GM21576 (cell line): Measurements from ENCODE around the gene ORC3.
A peak's percentile ranks its signal among the peaks of the same experiment; 100 is the strongest.
"Not testable (repeated sequence)": the region's sequence is repeated elsewhere in the genome, so short reads cannot be mapped to it uniquely, and the experiment has no call there.

Experiments
- ATAC-seq: cut with Tn5 transposase; IDR thresholded peaks from one replicate; pipeline ENCODE4 v1.9.1; 2021; ENCODE audit warnings: mild to moderate bottlenecking, moderate library complexity; ENCODE audit not compliant: unreplicated experiment

Gene ORC3

GRCh38 chr6:87590990-87591389 is 1.1 kb downstream of the ORC3 start:
- no peak for ATAC-seq

DNA sequence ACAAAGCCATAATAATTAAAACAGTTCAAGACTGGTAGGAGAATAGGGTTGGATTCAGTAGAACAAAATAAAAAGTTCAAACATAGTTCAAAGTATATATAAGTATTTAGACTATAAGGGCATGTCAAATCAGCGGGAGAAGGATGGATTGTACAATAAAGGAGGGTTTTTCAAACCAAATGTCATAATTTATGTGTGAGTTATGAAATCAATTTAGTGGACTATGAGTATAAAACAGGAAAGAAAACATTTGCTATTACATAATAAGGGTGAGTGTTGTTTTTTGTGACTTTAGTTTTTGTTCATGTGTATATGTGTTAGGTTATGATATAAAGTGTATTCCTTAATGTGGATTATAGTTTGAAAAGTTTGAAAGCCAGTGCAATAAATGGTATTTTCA is 10.6 kb downstream of the ORC3 start:
- ATAC-seq: no peak

DNA sequence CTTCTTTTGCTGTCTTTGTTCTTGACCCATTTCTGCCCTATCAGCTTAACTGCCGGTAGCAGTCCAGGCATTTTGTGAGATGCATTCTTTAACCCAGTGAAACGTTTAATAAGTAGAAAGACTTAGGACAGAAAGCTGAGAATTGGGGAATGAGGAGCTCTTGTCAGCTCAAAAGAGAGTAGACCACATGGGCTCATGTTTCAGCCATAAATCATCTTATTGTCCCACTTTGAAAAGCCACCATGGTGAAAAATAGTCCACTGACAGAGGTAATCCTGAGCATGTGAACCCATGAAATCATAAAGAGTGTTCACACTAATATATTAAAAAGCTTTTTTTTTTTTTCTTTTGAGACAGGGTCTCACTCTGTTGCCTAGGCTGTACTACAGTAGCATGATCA is 16.3 kb downstream of the ORC3 start:
- ATAC-seq: no peak

GRCh38 chr6:87608802-87609201 is 18.9 kb downstream of the ORC3 start:
- no peak for ATAC-seq

- ATAC-seq: not testable (repeated sequence)
Observed at GRCh38 chr6:87613018-87613417, 23.1 kb downstream of the ORC3 start.

DNA sequence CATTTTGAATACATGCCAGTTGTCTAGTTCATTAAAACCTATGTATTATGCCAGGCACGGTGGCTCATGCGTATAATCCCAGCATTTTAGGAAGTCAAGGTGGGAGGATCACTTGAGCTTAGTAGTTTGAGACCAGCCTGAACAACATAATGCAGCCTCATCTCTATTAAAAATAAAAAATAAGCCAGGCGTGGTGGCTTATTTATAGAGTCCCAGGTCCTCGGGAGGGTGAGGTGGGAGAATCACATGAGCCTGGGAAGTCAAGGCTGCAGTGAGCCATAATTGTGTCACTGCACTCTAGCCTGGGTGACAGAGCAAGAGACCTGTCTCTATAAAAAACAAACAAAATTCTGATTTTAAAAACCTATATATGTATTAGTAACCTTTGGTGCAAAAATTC is 27.5 kb downstream of the ORC3 start:
- no peak for ATAC-seq

- no peak for ATAC-seq
Observed at GRCh38 chr6:87618531-87618930, 28.6 kb downstream of the ORC3 start.

DNA sequence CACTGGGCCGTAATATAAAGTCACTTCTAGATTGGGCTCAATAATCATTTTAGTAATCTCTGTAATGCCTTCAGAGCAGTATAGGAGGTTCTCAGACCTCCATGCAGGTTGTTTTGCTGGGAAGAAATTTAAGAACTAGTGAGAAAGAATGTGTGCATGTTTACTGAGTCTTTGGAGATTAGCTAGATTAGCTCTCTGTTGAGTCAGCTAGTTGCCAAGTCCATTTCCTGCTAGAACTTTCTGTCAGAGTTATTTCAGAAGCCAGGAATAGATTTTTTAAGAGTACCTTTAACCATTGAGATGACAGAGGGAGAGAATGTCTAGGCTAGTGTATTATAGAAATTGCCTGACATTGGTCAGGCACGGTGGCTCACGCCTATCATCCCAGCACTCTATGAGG is 33.3 kb downstream of the ORC3 start:
- no peak for ATAC-seq

- ATAC-seq: no peak
Observed at GRCh38 chr6:87628424-87628823, 38.5 kb downstream of the ORC3 start.

DNA sequence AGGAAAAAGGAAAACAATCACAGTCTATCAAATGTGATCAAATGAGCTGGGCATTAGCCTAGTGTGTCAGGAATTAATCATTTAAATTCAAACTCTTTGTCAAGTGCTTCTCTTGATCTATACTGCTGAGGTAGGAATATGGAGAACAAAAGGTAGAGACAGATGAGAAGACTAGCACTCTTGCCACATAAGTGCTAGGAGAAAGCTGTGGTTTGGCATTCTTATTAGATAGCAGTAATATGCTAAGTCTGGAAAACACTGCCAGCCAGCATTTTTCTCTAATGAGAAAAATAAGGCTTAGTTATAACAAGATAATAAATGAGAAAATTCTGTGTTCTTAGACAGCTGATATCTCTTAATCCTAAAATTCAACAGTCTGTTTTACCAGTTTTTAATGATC is 38.9 kb downstream of the ORC3 start:
- ATAC-seq: no peak

GRCh38 chr6:87630746-87631145 is 40.8 kb downstream of the ORC3 start:
- no peak for ATAC-seq

GRCh38 chr6:87633851-87634250 is 43.9 kb downstream of the ORC3 start:
- ATAC-seq: no peak

GRCh38 chr6:87636315-87636714 is 46.4 kb downstream of the ORC3 start:
- ATAC-seq: no peak

- no peak for ATAC-seq
Observed at GRCh38 chr6:87637106-87637505, 47.2 kb downstream of the ORC3 start.

- ATAC-seq: no peak
Observed at GRCh38 chr6:87639373-87639772, 49.4 kb downstream of the ORC3 start.

GRCh38 chr6:87641065-87641692 is 51.2 kb downstream of the ORC3 start:
- no peak for ATAC-seq

DNA sequence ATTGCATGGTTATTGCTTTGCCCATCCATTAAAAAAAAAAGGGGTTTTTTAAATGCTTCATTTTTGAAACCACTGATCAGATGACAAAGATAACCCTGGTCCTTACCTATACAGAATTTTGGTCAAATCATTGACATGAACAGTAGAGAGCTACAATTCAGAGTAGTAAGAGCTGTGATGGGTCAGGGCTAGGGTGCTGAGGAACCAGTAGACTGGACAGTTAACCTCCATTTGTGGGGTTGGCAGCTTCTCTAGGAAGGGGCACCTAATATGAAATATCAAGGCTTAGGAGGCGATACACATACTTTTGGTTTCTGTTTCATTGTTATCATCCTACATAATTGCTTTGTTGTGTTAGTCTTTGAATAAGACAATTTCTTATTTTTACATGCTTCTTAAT is 55.1 kb downstream of the ORC3 start:
- ATAC-seq: no peak

DNA sequence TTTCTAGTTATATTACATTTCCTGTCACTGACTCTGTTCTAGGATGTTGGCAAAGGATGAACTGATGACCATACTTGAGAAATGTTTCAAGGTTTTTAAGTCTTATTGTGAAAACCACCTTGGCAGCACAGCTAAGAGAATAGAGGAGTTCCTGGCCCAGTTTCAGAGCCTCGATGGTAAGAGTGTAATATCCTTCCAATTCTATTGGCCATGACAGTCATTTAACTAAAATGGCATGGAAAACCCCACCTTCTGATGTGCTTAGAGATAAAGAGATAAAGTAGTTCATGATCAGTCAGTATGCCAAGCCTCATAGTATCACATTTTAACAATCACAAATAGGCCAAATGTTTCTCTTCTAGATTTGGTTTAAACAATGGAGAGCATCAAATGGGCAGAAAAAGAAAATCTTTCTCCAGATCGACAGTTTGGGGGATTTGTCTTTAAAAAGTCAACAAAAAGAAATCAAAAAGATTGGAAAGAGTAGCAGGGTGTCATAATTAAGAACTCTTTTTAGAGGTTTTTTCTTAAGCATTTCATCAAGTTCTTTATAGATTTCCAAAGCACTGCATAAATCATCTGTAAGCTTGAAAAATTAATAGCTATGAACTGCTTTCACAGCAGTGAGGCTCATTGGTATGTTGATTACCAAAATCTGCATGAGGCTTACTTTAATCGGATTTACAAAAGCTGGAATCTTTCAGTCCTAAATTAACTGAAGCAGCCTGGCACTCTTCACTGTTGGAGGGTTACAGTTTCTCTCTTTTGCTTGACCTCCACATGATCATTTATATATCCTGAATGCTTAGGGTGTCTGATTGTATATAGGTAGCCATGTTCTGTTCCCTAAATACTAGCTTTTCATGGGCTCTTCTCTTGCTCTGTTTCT is 63.4 kb downstream of the ORC3 start:
- no peak for ATAC-seq

DNA sequence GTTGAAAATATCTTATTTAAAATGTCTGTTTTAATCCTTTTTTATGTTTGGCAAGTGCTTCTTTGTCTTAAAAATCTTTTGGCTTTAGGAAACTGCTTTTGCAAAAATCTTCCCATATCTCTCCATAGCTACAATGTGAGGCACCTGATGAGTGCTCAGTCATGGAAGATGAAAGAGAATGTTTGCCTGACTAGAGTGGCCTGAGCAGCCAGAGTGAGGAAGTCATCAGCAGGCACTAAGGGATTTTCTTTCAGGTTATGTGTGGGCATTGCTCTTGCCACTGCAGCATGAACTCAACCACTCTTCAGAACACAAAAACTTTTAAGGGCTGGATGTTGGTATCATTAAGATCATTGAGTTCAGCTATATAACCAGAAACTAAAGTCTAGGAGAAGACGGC is 64.2 kb downstream of the ORC3 start:
- ATAC-seq: no peak

DNA sequence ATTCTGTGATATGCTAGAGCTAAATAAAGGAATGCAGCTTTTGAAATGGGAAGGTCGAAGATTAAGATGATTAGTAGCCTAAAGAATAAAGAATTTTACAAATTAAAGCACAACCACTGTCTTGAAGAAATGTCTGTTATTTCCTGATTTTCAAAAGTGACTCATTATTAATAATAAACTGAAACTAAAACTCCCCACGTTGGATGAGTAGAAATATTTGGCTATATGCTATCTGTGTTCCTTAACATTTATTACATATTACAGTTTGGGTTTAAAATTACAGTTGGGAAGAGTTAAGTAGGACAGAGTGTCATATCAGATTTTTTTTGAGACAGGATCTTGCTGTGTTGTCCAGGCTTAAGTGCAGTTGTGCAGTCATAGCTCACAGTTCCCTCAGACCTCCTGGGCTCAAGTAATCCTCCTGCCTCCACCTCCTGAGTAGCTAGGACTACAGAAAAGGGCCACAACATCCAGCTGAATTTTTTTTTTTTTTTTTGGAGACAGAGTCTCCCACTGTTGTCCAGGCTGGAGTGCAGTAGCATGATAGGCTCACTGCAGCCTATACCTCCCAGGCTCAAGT is 65.0 kb downstream of the ORC3 start:
- no peak for ATAC-seq

DNA sequence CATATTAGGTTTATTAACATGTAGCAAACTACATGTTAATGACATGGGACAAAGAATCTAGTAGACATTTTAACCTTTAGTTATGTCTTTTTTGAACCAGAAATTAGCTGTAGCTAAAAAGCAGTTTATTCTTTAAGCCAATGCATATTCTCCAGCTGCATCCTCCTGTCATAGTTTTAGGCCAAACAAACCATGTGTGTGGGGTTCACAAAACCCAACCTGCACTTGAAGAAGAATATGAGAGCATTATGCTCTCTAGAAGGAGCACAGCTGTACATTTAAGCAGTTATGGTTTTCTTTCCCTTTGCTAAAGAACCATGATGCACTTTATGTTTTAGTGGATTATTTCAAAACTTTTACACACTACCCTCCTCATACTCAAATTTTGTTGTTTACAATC is 65.9 kb downstream of the ORC3 start:
- no peak for ATAC-seq

- ATAC-seq: peak; percentile 76
Observed at GRCh38 chr6:87656857-87657256, 66.9 kb downstream of the ORC3 start.
